ENCODE measurements around the gene RTP1.
"Not testable (repeated sequence)": the region's sequence is repeated elsewhere in the genome, so short reads cannot be mapped to it uniquely, and the experiment has no call there.

RTP1 gene

GRCh38 chr3:187197335-187197649, at the start of gene RTP1:
Gene RTP1 (plus strand): TSS chr3:187197486. CDS start chr3:187197516, 30 bp downstream.
- DNase-seq (ENCODE audit: low read depth): no peak

GRCh38 chr3:187150186-187150585, 47.1 kb upstream of the RTP1 start:
- DNase-seq (ENCODE audit: low read depth): no peak

GRCh38 chr3:187150599-187150998, 46.7 kb upstream of the RTP1 start:
- no peak for DNase-seq (ENCODE audit: low read depth)

GRCh38 chr3:187161556-187161955, 35.7 kb upstream of the RTP1 start:
- DNase-seq (ENCODE audit: low read depth): no peak

- DNase-seq (ENCODE audit: low read depth): no peak
These were observed 34.9 kb upstream of the RTP1 start for GRCh38 chr3:187162265-187162953.

- peak; percentile 41 for DNase-seq (ENCODE audit: low read depth)
These were observed 32.1 kb upstream of the RTP1 start for GRCh38 chr3:187165144-187165543.

GRCh38 chr3:187166750-187167149, 30.5 kb upstream of the RTP1 start:
- DNase-seq (ENCODE audit: low read depth): no peak

- DNase-seq (ENCODE audit: low read depth): no peak
These were observed 29.5 kb upstream of the RTP1 start for GRCh38 chr3:187167777-187168176.

- no peak for DNase-seq (ENCODE audit: low read depth)
These were observed 27.9 kb upstream of the RTP1 start for GRCh38 chr3:187169231-187169960.

- not testable (repeated sequence) for DNase-seq (ENCODE audit: low read depth)
These were observed 26.4 kb upstream of the RTP1 start for GRCh38 chr3:187170911-187171310.

GRCh38 chr3:187172929-187173328, 24.4 kb upstream of the RTP1 start:
- DNase-seq (ENCODE audit: low read depth): no peak

- DNase-seq (ENCODE audit: low read depth): no peak
These were observed 15.7 kb upstream of the RTP1 start for GRCh38 chr3:187181454-187182170.

- DNase-seq (ENCODE audit: low read depth): peak; percentile 40
These were observed 13.9 kb upstream of the RTP1 start for GRCh38 chr3:187183210-187183862.

GRCh38 chr3:187183903-187184302, 13.4 kb upstream of the RTP1 start:
- DNase-seq (ENCODE audit: low read depth): no peak

- no peak for DNase-seq (ENCODE audit: low read depth)
These were observed 11.5 kb upstream of the RTP1 start for GRCh38 chr3:187185759-187186158.

GRCh38 chr3:187186375-187186774, 10.9 kb upstream of the RTP1 start:
- DNase-seq (ENCODE audit: low read depth): no peak

- peak; percentile 81 for DNase-seq (ENCODE audit: low read depth)
These were observed 10.4 kb upstream of the RTP1 start for GRCh38 chr3:187186801-187187421.

GRCh38 chr3:187188931-187189330, 8.4 kb upstream of the RTP1 start:
- no peak for DNase-seq (ENCODE audit: low read depth)

- DNase-seq (ENCODE audit: low read depth): no peak
These were observed 6.0 kb upstream of the RTP1 start for GRCh38 chr3:187191271-187191670.

GRCh38 chr3:187193181-187193580, 4.1 kb upstream of the RTP1 start:
- DNase-seq (ENCODE audit: low read depth): no peak

- DNase-seq (ENCODE audit: low read depth): no peak
These were observed 532 bp upstream of the RTP1 start for GRCh38 chr3:187196573-187197334.
